K562 (cell line): ENCODE data around the gene CYP4V2. TPM values are rescaled to one million over a fixed set of nuclear protein-coding genes. Genes with fewer than 3 reads are reported as not detected.

Source experiments
- CBX8 ChIP-seq: fragments of 200-600 bp; sonication (generic); IDR thresholded peaks from 2 replicates; pipeline ENCODE4 v1.6.1; 2012; ENCODE audit warnings: borderline replicate concordance, mixed run types, low read depth, mild to moderate bottlenecking, moderate library complexity, mixed read lengths, low read length, control low read depth, inconsistent platforms; ENCODE audit not compliant: poor library complexity, severe bottlenecking; ENCODE audit errors: extremely low read depth
- MTA3 ChIP-seq: fragments of 450-650 bp; formaldehyde crosslinking; IDR thresholded peaks from 2 replicates; pipeline ENCODE4 v1.6.1; 2017; ENCODE audit warnings: mild to moderate bottlenecking, borderline replicate concordance
- TAF7 ChIP-seq: fragments of 450-650 bp; IDR thresholded peaks from 2 replicates; pipeline ENCODE4 v1.6.1; 2016; ENCODE audit warnings: missing genetic modification characterization, missing compliant biosample characterization
- polyA plus RNA-seq, 8 experiments: library from polyadenylated mRNA; depleted of rRNA in 4 of 8; stranded (reverse) in 5 of 8; unstranded in 3 of 8; fragments of >200 nt; fragmentation: Nextera tagmentation in 2 of 8; fragmentation: Illumina TruSeq in 1 of 8; extraction: Ambion mirVana in 2 of 8; extraction: Trizol in 1 of 8; gene quantifications; 2 replicates each; pipeline versions ENCODE4 v1.2.1 to v1.2.3, GENCODE V29; 2011 to 2014; ENCODE audit warnings: inconsistent platforms in 1 of 8, missing spikeins in 1 of 8
- total RNA-seq, 7 experiments: library from RNA; depleted of rRNA in 6 of 7; stranded (reverse); fragments of >200 nt in 6 of 7; fragmentation: Illumina TruSeq in 2 of 7; extraction: Trizol in 2 of 7; gene quantifications; 2 replicates each; pipeline versions ENCODE4 v1.2.1 to v1.2.3, GENCODE V29; 2011 to 2021; ENCODE audit warnings: low replicate concordance in 1 of 7
- TF ChIP-seq, protein P1 (sequence below): fragments of 250-450 bp; sonication (Bioruptor Pico); IDR thresholded peaks from 2 replicates; pipeline ENCODE4 v1.6.1; 2021; ENCODE audit warnings: mild to moderate bottlenecking
- TF ChIP-seq, protein P2 (sequence below): fragments of 450-650 bp; IDR thresholded peaks from 2 replicates; pipeline ENCODE4 v1.6.1; 2017; ENCODE audit warnings: antibody characterized with exemption, mild to moderate bottlenecking
- TF ChIP-seq, protein P3 (sequence below): fragments of 200-400 bp; formaldehyde crosslinking; IDR thresholded peaks from 2 replicates; pipeline ENCODE4 v1.6.1; 2017; ENCODE audit warnings: mild to moderate bottlenecking, low read depth, low read length, moderate library complexity
- TF ChIP-seq, protein P4 (sequence below): fragments of 200-800 bp; sonication (Bioruptor generic); IDR thresholded peaks from 2 replicates; pipeline ENCODE4 v1.6.1; 2017; ENCODE audit warnings: missing genetic modification characterization, missing compliant biosample characterization
- TF ChIP-seq, protein P5 (sequence below): fragments of 450-650 bp; formaldehyde crosslinking; IDR thresholded peaks from 2 replicates; pipeline ENCODE4 v1.4.0; 2020; ENCODE audit warnings: mild to moderate bottlenecking

The CYP4V2 gene
- total and polyA plus RNA-seq, 9 of the 15 experiments (the other 6 are each of a cell fraction or from before 2014, with no cell fraction given) = 1.1 to 8.3 (median 3.9) TPM

DNA sequence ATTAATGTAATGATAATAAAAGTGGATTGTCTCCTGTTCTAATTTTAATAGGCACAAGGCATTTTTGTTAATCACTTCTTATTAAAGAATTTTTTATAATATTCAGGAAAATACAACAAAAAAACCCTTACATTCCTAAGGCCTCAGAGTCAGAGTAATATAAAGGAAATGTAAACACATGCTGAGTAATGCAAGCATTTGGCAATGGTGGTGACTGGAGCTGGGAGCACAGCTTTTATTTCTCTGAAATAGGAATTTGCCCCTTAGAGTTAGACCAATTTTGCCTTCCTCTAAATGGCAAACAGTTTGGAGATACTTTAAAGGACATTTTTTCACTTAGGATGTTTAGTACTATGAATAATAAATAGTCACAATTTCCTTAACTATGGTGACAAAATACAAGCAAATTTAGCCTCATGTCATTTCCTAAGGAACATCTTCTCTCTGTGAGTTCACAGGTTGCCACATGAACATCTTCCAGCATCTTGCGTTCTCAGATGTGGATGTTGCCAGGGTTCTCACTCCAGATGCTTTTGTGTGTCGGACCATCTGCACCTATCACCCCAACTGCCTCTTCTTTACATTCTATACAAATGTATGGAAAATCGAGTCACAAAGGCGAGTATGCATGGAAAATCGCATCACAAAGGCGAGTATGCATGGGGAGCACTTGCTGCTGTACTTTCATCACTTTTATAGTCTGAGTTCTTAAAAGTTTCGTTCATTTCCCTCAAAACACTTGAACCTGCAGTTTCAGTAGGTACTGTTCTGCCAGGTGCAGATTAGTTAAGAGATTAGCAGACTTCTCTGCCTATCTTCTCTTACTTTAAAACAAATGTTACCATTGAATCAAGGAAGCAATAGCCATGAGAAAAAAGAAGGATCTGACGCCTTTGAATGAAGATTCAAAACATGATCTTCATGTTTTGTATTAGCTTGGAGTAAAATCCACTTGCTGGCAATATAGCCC, 58.7 kb downstream of the CYP4V2 start (continued):
- TF ChIP-seq, protein P1, sequence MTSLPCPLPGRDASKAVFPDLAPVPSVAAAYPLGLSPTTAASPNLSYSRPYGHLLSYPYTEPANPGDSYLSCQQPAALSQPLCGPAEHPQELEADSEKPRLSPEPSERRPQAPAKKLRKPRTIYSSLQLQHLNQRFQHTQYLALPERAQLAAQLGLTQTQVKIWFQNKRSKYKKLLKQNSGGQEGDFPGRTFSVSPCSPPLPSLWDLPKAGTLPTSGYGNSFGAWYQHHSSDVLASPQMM (CRISPR knock-in tag) = no peak
- TF ChIP-seq, protein P2, sequence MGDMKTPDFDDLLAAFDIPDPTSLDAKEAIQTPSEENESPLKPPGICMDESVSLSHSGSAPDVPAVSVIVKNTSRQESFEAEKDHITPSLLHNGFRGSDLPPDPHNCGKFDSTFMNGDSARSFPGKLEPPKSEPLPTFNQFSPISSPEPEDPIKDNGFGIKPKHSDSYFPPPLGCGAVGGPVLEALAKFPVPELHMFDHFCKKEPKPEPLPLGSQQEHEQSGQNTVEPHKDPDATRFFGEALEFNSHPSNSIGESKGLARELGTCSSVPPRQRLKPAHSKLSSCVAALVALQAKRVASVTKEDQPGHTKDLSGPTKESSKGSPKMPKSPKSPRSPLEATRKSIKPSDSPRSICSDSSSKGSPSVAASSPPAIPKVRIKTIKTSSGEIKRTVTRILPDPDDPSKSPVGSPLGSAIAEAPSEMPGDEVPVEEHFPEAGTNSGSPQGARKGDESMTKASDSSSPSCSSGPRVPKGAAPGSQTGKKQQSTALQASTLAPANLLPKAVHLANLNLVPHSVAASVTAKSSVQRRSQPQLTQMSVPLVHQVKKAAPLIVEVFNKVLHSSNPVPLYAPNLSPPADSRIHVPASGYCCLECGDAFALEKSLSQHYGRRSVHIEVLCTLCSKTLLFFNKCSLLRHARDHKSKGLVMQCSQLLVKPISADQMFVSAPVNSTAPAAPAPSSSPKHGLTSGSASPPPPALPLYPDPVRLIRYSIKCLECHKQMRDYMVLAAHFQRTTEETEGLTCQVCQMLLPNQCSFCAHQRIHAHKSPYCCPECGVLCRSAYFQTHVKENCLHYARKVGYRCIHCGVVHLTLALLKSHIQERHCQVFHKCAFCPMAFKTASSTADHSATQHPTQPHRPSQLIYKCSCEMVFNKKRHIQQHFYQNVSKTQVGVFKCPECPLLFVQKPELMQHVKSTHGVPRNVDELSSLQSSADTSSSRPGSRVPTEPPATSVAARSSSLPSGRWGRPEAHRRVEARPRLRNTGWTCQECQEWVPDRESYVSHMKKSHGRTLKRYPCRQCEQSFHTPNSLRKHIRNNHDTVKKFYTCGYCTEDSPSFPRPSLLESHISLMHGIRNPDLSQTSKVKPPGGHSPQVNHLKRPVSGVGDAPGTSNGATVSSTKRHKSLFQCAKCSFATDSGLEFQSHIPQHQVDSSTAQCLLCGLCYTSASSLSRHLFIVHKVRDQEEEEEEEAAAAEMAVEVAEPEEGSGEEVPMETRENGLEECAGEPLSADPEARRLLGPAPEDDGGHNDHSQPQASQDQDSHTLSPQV = no peak
- TF ChIP-seq, protein P3, sequence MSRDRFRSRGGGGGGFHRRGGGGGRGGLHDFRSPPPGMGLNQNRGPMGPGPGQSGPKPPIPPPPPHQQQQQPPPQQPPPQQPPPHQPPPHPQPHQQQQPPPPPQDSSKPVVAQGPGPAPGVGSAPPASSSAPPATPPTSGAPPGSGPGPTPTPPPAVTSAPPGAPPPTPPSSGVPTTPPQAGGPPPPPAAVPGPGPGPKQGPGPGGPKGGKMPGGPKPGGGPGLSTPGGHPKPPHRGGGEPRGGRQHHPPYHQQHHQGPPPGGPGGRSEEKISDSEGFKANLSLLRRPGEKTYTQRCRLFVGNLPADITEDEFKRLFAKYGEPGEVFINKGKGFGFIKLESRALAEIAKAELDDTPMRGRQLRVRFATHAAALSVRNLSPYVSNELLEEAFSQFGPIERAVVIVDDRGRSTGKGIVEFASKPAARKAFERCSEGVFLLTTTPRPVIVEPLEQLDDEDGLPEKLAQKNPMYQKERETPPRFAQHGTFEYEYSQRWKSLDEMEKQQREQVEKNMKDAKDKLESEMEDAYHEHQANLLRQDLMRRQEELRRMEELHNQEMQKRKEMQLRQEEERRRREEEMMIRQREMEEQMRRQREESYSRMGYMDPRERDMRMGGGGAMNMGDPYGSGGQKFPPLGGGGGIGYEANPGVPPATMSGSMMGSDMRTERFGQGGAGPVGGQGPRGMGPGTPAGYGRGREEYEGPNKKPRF = no peak
- TF ChIP-seq MTA3 = no peak
- TF ChIP-seq, protein P4, sequence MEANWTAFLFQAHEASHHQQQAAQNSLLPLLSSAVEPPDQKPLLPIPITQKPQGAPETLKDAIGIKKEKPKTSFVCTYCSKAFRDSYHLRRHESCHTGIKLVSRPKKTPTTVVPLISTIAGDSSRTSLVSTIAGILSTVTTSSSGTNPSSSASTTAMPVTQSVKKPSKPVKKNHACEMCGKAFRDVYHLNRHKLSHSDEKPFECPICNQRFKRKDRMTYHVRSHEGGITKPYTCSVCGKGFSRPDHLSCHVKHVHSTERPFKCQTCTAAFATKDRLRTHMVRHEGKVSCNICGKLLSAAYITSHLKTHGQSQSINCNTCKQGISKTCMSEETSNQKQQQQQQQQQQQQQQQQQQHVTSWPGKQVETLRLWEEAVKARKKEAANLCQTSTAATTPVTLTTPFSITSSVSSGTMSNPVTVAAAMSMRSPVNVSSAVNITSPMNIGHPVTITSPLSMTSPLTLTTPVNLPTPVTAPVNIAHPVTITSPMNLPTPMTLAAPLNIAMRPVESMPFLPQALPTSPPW (CRISPR knock-in tag) = no peak
- TF ChIP-seq CBX8 = no peak
- TF ChIP-seq, protein P5, sequence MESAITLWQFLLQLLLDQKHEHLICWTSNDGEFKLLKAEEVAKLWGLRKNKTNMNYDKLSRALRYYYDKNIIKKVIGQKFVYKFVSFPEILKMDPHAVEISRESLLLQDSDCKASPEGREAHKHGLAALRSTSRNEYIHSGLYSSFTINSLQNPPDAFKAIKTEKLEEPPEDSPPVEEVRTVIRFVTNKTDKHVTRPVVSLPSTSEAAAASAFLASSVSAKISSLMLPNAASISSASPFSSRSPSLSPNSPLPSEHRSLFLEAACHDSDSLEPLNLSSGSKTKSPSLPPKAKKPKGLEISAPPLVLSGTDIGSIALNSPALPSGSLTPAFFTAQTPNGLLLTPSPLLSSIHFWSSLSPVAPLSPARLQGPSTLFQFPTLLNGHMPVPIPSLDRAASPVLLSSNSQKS (CRISPR knock-in tag) = no peak
- TF ChIP-seq TAF7 (tag) = no peak
